22Rv1 (cell line): Measurements from ENCODE around the gene TUB.

Experiments
- H3K27ac ChIP-seq: fragments of 450-650 bp; 2 replicates; pipeline ENCODE4 v1.5.1; 2017
- CTCF ChIP-seq: fragments of 450-650 bp; IDR thresholded peaks from 2 replicates; pipeline ENCODE4 v1.5.1; 2017; ENCODE audit warnings: mild to moderate bottlenecking
- ZFX ChIP-seq: fragments of 450-650 bp; IDR thresholded peaks from 2 replicates; pipeline ENCODE4 v1.6.1; 2017; ENCODE audit warnings: antibody characterized with exemption, borderline replicate concordance

TUB gene

GRCh38 chr11:8060146-8060719, 20.8 kb upstream of the TUB start:
- no peak overlapping the region for H3K27ac ChIP-seq
- TF ChIP-seq ZFX, result no peak
- no peak for TF ChIP-seq CTCF

DNA sequence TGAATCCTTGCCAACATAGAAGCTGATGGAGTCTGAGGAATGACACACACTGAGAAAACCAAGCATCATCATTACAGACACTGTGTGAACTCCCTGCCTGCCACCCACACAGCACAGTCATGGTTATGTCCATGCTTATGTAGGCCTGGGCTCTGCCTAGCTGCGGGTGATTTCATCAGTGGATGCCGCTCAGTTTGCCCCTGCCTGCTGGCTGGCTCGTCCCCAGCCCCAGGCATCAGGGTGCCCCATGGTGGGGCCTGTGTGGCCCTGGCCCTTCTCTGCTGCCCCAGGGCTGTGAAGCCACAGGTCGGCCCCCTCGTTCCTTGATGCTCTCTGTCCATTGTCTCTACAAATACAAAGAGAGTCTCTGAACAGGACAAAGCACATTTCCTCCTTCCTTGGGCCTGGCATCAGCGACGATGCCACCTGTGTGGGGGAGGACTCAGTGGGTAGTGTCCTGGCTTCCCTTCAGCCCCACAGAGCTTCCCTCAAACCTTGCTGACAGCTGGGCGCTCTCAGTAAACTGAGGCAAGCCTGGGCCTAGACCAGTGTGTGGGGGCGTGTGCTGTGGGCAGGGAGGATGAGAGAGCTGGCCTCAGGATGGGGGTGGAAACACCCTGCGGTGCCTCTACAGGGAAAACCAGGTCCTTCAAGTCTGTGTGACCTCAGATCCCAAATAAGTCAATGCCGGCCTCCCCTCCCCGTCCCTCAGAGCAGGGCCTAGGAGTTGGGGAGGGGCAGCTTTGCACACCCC, 20.0 kb upstream of the TUB start:
- no peak overlapping the region for H3K27ac ChIP-seq
- TF ChIP-seq CTCF, result no peak
- TF ChIP-seq ZFX, result no peak

DNA sequence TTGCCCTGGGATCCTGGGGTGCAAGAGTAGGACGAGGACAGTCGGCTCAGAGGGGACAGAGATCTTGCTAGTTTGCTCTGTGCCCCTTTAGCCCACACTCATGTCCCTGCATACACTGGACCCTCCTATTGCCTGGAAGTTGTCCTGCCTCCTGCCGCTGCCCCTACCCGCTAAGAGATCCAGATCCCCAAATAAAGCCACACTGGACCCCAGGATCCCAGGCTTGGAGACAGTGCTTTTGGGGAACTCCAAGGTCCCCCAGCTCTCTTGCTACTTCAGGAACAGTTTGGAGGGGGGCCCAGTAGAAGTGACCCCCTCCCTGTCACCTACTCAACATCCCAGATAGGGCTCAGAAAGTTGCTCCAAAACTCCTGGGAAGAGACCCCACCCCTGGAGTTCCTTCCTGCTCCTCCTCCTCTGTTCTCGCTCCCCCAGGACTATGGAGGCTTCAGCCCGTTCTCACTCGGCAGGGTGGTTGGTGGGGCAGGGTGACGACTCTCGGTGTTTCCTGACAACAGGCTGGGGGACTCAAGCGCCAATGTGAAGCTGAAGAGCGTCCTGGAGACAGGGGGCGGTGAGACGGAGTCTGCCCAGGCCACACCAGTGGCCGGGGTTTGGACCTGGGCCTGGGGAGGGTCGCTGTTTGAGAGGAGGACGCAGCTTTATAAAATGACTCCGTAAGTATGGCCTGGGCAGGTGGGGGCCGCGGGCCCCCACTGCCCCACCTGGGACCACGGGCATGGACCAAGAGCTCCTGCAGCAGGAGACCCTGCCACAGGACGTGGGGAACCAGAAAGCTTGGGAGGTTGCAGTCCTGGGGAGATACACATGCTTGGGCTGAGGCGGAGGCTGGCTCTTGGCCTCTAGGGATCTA, 19.2 kb upstream of the TUB start:
- TF ChIP-seq CTCF (no peak), ZFX (no peak)
- no peak overlapping the region for H3K27ac ChIP-seq

DNA sequence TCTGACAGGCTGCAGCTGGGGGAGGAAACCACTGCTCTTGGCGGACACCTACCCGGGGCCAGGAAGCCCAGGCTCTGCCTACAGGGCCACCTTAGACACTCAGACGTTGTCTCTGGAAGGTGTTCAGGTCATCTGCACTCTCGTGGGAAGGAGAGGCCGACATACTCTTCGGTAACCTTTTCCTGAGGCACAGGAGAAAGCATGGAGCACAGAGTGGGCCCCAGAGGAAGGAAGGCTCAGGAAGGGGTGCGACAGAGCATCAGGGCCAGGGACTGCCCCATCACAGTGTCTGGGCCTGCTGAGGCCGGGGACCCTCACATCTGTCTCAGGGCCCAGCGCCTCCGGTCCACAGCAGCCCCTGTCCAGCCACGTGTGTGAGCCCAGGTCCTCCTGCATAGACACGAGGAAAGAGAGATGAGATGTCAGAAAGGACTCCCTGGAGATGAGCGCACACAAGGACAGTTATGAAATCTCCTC, 18.2 kb upstream of the TUB start:
- H3K27ac ChIP-seq, result no peak overlapping the region
- no peak for TF ChIP-seq ZFX
- TF ChIP-seq CTCF, result no peak

DNA sequence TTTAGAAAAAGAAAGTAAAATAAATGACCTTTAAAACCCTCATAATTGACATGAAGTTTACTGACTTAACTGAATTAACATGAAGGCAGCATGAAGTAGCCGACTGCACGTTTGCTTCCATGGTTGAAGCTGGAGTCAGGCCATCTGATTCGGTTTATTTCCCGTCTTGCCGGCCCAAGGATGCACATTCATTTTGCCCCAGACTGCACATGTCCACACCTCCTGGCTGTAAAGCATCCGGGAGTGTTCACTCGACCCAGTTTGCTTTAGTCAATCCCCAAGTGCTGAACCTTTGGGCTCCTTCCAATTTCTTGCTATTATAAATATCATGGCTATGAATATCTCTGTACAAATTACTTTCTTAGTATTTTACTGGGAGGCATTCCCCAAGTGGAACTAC, 17.7 kb upstream of the TUB start:
- no peak for TF ChIP-seq ZFX
- no peak overlapping the region for H3K27ac ChIP-seq

- TF ChIP-seq ZFX (no peak), CTCF (no peak)
- H3K27ac ChIP-seq, result no peak overlapping the region
These were observed 16.0 kb upstream of the TUB start for GRCh38 chr11:8065031-8065430.

GRCh38 chr11:8066036-8066910, 14.7 kb upstream of the TUB start:
- TF ChIP-seq ZFX (no peak), CTCF (no peak)
- H3K27ac ChIP-seq, result no peak overlapping the region
